K562 (cell line): ENCODE results near the gene PYROXD2. TPM values are rescaled to one million over a fixed set of nuclear protein-coding genes. Genes with fewer than 3 reads are reported as not detected.

Experiments used
- ARHGAP35 ChIP-seq: fragments of 450-650 bp; IDR thresholded peaks from 2 replicates; pipeline ENCODE4 v1.6.1; 2018; ENCODE audit not compliant: partially characterized antibody
- C11orf30 ChIP-seq: fragments of 450-650 bp; IDR thresholded peaks from 2 replicates; pipeline ENCODE4 v1.6.1; 2016; ENCODE audit warnings: low read depth, mild to moderate bottlenecking
- DDX20 ChIP-seq: fragments of 450-650 bp; IDR thresholded peaks from 2 replicates; pipeline ENCODE4 v1.6.1; 2016; ENCODE audit warnings: missing genetic modification characterization, low read depth, mild to moderate bottlenecking, missing compliant biosample characterization, moderate library complexity
- DMBX1 ChIP-seq: fragments of 250-450 bp; sonication (Bioruptor Pico); IDR thresholded peaks from 2 replicates; pipeline ENCODE4 v1.8.0; 2022; ENCODE audit warnings: inconsistent platforms, mild to moderate bottlenecking, moderate library complexity, borderline replicate concordance
- ELF2 ChIP-seq: fragments of 250-450 bp; sonication (Bioruptor Pico); IDR thresholded peaks from 2 replicates; pipeline ENCODE4 v1.5.0; 2021; ENCODE audit warnings: mild to moderate bottlenecking
- FOXA3 ChIP-seq, 2 experiments: fragments of 450-650 bp in 1 of 2; sonication (generic) in 1 of 2; formaldehyde crosslinking; IDR thresholded peaks in 1 of 2; conservative IDR thresholded peaks in 1 of 2; 2 replicates each; pipeline versions ENCODE4 v1.4.0 to v1.8.0; 2020 to 2022; ENCODE audit warnings: mild to moderate bottlenecking in 2 of 2, missing genetic modification reagents in 1 of 2
- FOXP1 ChIP-seq: sonication (generic); formaldehyde crosslinking; IDR thresholded peaks from 2 replicates; pipeline ENCODE4 v1.8.0; 2022; ENCODE audit warnings: mild to moderate bottlenecking, missing genetic modification reagents
- HMGN3 ChIP-seq: IDR thresholded peaks from 2 replicates; pipeline ENCODE4 v1.6.1; 2011; ENCODE audit warnings: borderline replicate concordance, low read depth, mild to moderate bottlenecking, mixed read lengths, low read length; ENCODE audit not compliant: insufficient read length; ENCODE audit errors: extremely low read depth
- JUN ChIP-seq, 2 experiments: sonication (generic) in 1 of 2; formaldehyde crosslinking in 1 of 2; IDR thresholded peaks; 2 replicates each; pipeline versions ENCODE4 v1.6.1 to v1.8.0; 2012 to 2022; ENCODE audit warnings: borderline replicate concordance in 2 of 2, mild to moderate bottlenecking in 2 of 2, improper control_type of control experiment in 1 of 2, low read depth in 1 of 2, low read length in 1 of 2, missing genetic modification reagents in 1 of 2
- LARP7 ChIP-seq: fragments of 450-650 bp; IDR thresholded peaks from 2 replicates; pipeline ENCODE4 v1.6.1; 2016
- MCM5 ChIP-seq: fragments of 450-650 bp; IDR thresholded peaks from 2 replicates; pipeline ENCODE4 v1.6.1; 2016; ENCODE audit warnings: low read depth
- NR2C1 ChIP-seq, 2 experiments: fragments of 450-650 bp; IDR thresholded peaks; 2 replicates each; pipeline ENCODE4 v1.6.1; 2017; ENCODE audit warnings: mild to moderate bottlenecking in 2 of 2, antibody characterized with exemption in 1 of 2, inconsistent platforms in 1 of 2, missing compliant biosample characterization in 1 of 2, missing genetic modification characterization in 1 of 2
- PHB2 ChIP-seq: fragments of 450-650 bp; IDR thresholded peaks from 2 replicates; pipeline ENCODE4 v1.6.1; 2017; ENCODE audit warnings: low read depth
- PHTF2 ChIP-seq: fragments of 250-450 bp; sonication (Bioruptor Pico); IDR thresholded peaks from 2 replicates; pipeline ENCODE4 v1.5.0; 2021; ENCODE audit warnings: mild to moderate bottlenecking
- POLR3A ChIP-seq: IDR thresholded peaks from 2 replicates; pipeline ENCODE4 v1.6.1; 2011; ENCODE audit warnings: borderline replicate concordance, mild to moderate bottlenecking, moderate library complexity; ENCODE audit not compliant: insufficient read length, insufficient read depth; ENCODE audit errors: extremely low read depth
- RCOR1 ChIP-seq, 2 experiments: IDR thresholded peaks; 2 replicates each; pipeline ENCODE4 v1.6.1; 2012; ENCODE audit warnings: low read depth in 2 of 2, low read length in 2 of 2, borderline replicate concordance in 1 of 2, improper control_type of control experiment in 1 of 2
- SLC30A9 ChIP-seq: fragments of 250-450 bp; sonication (Bioruptor Pico); IDR thresholded peaks from 2 replicates; pipeline ENCODE4 v1.8.0; 2022; ENCODE audit warnings: mild to moderate bottlenecking, moderate library complexity
- SMARCA4 ChIP-seq: fragments of 450-650 bp; IDR thresholded peaks from 2 replicates; pipeline ENCODE4 v1.6.1; 2016
- TRIM28 ChIP-seq: fragments of 450-650 bp; IDR thresholded peaks from 2 replicates; pipeline ENCODE4 v1.6.1; 2017
- XRCC5 ChIP-seq: fragments of 200-400 bp; formaldehyde crosslinking; IDR thresholded peaks from 2 replicates; pipeline ENCODE4 v1.6.1; 2017; ENCODE audit warnings: low read depth, mild to moderate bottlenecking, low read length
- ZNF124 ChIP-seq: sonication (generic); formaldehyde crosslinking; IDR thresholded peaks from 2 replicates; pipeline ENCODE4 v1.8.1; 2022; ENCODE audit warnings: missing genetic modification reagents
- ZNF707 ChIP-seq: fragments of 250-450 bp; sonication (Bioruptor Pico); conservative IDR thresholded peaks from 2 replicates; pipeline ENCODE4 v1.8.0; 2022; ENCODE audit warnings: inconsistent platforms, mild to moderate bottlenecking, moderate library complexity
- polyA plus RNA-seq, 8 experiments: library from polyadenylated mRNA; depleted of rRNA in 4 of 8; stranded (reverse) in 5 of 8; unstranded in 3 of 8; fragments of >200 nt; fragmentation: Nextera tagmentation in 2 of 8; fragmentation: Illumina TruSeq in 1 of 8; extraction: Ambion mirVana in 2 of 8; extraction: Trizol in 1 of 8; gene quantifications; 2 replicates each; pipeline versions ENCODE4 v1.2.1 to v1.2.3, GENCODE V29; 2011 to 2014; ENCODE audit warnings: inconsistent platforms in 1 of 8, missing spikeins in 1 of 8
- total RNA-seq, 7 experiments: library from RNA; depleted of rRNA in 6 of 7; stranded (reverse); fragments of >200 nt in 6 of 7; fragmentation: Illumina TruSeq in 2 of 7; extraction: Trizol in 2 of 7; gene quantifications; 2 replicates each; pipeline versions ENCODE4 v1.2.1 to v1.2.3, GENCODE V29; 2011 to 2021; ENCODE audit warnings: low replicate concordance in 1 of 7
- TF ChIP-seq, protein P1 (sequence below): sonication (generic); formaldehyde crosslinking; IDR thresholded peaks from 2 replicates; pipeline ENCODE4 v1.8.1; 2023; ENCODE audit warnings: mild to moderate bottlenecking, missing genetic modification reagents
- TF ChIP-seq, protein P2 (sequence below), 2 experiments: IDR thresholded peaks; 2 replicates each; pipeline ENCODE4 v1.6.1; 2011; ENCODE audit warnings: borderline replicate concordance in 1 of 2, control low read depth in 1 of 2, low read depth in 1 of 2, low read length in 1 of 2, mild to moderate bottlenecking in 1 of 2, mixed read lengths in 1 of 2, moderate library complexity in 1 of 2; ENCODE audit not compliant: insufficient read depth in 1 of 2, insufficient read length in 1 of 2, poor library complexity in 1 of 2, severe bottlenecking in 1 of 2; ENCODE audit errors: extremely low read depth in 1 of 2
- TF ChIP-seq, protein P3 (sequence below): fragments of 450-650 bp; formaldehyde crosslinking; IDR thresholded peaks from 2 replicates; pipeline ENCODE4 v1.4.0; 2022; ENCODE audit warnings: mild to moderate bottlenecking, moderate library complexity

The PYROXD2 gene
- total and polyA plus RNA-seq, 9 of the 15 experiments (the other 6 are each of a cell fraction or from before 2014, with no cell fraction given) = 0.14 to 1.4 (median 0.58) TPM

DNA sequence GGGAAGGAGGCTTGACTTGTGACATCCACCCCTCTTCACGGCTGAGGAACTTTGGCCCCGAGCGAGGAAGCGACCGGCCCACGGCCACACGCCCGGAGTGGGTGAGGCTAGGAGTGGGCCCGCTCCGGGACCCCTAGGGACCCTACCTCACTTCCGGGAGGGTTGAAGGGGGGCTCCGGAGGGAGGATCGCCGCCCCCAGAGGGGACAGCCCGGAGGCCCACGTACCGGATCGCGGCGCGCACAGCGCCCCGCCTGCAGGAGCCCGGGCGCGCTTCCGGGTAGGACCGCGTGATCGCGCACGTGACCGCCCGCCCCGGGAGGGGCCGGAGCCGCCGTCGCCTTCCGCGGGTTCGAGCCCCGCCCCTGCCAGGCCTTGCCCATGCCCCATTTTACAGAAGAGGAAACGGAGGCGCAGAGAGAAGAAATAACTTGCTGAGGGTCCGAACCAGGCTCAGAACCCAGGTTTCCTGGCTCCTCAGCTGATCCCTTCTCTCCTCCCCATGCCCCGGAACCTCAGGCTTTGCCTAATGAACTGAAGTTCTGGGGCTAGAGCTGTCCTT, 31.8 kb upstream of the PYROXD2 start, which contains the start of gene HPS1 (continued):
- no peak for TF ChIP-seq JUN (IDR thresholded peaks at IDR 0.05; ENCODE audit: borderline replicate concordance, low read depth, low read length)
- no peak for TF ChIP-seq JUN (CRISPR knock-in tag; IDR thresholded peaks at IDR 0.05; ENCODE audit: borderline replicate concordance)
- TF ChIP-seq XRCC5 = no peak
- TF ChIP-seq C11orf30 = no peak
- TF ChIP-seq, protein P1, sequence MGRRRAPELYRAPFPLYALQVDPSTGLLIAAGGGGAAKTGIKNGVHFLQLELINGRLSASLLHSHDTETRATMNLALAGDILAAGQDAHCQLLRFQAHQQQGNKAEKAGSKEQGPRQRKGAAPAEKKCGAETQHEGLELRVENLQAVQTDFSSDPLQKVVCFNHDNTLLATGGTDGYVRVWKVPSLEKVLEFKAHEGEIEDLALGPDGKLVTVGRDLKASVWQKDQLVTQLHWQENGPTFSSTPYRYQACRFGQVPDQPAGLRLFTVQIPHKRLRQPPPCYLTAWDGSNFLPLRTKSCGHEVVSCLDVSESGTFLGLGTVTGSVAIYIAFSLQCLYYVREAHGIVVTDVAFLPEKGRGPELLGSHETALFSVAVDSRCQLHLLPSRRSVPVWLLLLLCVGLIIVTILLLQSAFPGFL (CRISPR knock-in tag) = no peak
- TF ChIP-seq NR2C1 (IDR thresholded peaks at IDR 0.05) = no peak
- TF ChIP-seq NR2C1 (tag; IDR thresholded peaks at IDR 0.05) = no peak
- no peak for TF ChIP-seq SMARCA4
- no peak for TF ChIP-seq LARP7
- TF ChIP-seq FOXA3 (CRISPR knock-in tag; conservative IDR thresholded peaks at IDR 0.05 in 1 of 2, IDR thresholded peaks at IDR 0.05 in 1 of 2) = no peak
- TF ChIP-seq ELF2 = peak; percentile 99
- no peak for TF ChIP-seq DDX20 (tag)
- TF ChIP-seq FOXP1 (CRISPR knock-in tag) = no peak
- TF ChIP-seq POLR3A = no peak
- TF ChIP-seq, protein P2, sequence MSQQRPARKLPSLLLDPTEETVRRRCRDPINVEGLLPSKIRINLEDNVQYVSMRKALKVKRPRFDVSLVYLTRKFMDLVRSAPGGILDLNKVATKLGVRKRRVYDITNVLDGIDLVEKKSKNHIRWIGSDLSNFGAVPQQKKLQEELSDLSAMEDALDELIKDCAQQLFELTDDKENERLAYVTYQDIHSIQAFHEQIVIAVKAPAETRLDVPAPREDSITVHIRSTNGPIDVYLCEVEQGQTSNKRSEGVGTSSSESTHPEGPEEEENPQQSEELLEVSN (IDR thresholded peaks at IDR 0.05; ENCODE audit: borderline replicate concordance in 1 of 2, extremely low read depth in 1 of 2, insufficient read depth in 1 of 2, insufficient read length in 1 of 2, low read depth in 1 of 2, low read length in 1 of 2, poor library complexity in 1 of 2, severe bottlenecking in 1 of 2) = peak; percentile 35 to 72
- 0 out of 4 replicates have a peak, but pooled peaks of 1 of the 2 experiments have one; percentile 20 for TF ChIP-seq RCOR1 (IDR thresholded peaks at IDR 0.05; ENCODE audit: borderline replicate concordance in 1 of 2, low read depth in 2 of 2, low read length in 2 of 2)
- TF ChIP-seq, protein P3, sequence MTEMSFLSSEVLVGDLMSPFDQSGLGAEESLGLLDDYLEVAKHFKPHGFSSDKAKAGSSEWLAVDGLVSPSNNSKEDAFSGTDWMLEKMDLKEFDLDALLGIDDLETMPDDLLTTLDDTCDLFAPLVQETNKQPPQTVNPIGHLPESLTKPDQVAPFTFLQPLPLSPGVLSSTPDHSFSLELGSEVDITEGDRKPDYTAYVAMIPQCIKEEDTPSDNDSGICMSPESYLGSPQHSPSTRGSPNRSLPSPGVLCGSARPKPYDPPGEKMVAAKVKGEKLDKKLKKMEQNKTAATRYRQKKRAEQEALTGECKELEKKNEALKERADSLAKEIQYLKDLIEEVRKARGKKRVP (CRISPR knock-in tag) = no peak
- no peak for TF ChIP-seq TRIM28
- no peak for TF ChIP-seq ZNF707 (CRISPR knock-in tag)
- TF ChIP-seq MCM5 = no peak
- no peak for TF ChIP-seq PHTF2 (CRISPR knock-in tag)
- peak; percentile 61 for TF ChIP-seq HMGN3
- no peak for TF ChIP-seq SLC30A9 (CRISPR knock-in tag)
- TF ChIP-seq ARHGAP35 = no peak
- TF ChIP-seq PHB2 = no peak
- no peak for TF ChIP-seq ZNF124 (CRISPR knock-in tag)
- no peak for TF ChIP-seq DMBX1 (CRISPR knock-in tag)
